HCT116 (cell line): ENCODE measurements around the gene IST1. TPM values are rescaled to one million over a fixed set of nuclear protein-coding genes. Genes with fewer than 3 reads are reported as not detected.

Experiments used
- ATAC-seq: fragments of 200-7000 bp; cut with Tn5 transposase; 2 replicates; pipeline ENCODE4 v1.9.1; 2020; ENCODE audit warnings: mild to moderate bottlenecking, moderate library complexity
- BruUV-seq: library from RNA; stranded (reverse); fragments of 400-500 nt; replicated peaks from 2 replicates; lab custom pipeline; 2021; lab: Mats Ljungman, UMichigan
- CTCF ChIA-PET: fragments of 300-600 bp; sonication (Branson Sonifier 250); formaldehyde crosslinking; loops from one replicate; lab custom pipeline; 2021; ENCODE audit warnings: antibody characterized with exemption; lab: Charles Lee
- POLR2A ChIA-PET: fragments of 300-600, 350-600 bp; sonication (Branson Sonifier 250); formaldehyde crosslinking; loops from one replicate; lab custom pipeline; 2021; ENCODE audit warnings: antibody characterized with exemption; lab: Charles Lee
- RAD21 ChIA-PET, 2 experiments: fragments of 300-600 bp; sonication (Branson Sonifier 250); formaldehyde crosslinking; loops; one replicate each; lab custom pipeline; 2023; ENCODE audit warnings: low total read pairs in 2 of 2; ENCODE audit not compliant: uncharacterized antibody in 2 of 2, unreplicated experiment in 2 of 2, low non-redundant PET in 1 of 2; lab: Charles Lee
- DNase-seq: peaks from one replicate; pipeline ENCODE4 v3.0.0-alpha.2; 2010; ENCODE audit warnings: low read depth, low spot score
- H2AFZ ChIP-seq: fragments of 200-600 bp; shearing (Covaris generic), sonication (generic); 2 replicates; pipeline ENCODE4 v1.6.1; 2017; ENCODE audit warnings: low read depth, mixed run types, mixed read lengths, antibody characterized with exemption, low read length; ENCODE audit not compliant: poor library complexity, severe bottlenecking
- H3K27ac ChIP-seq: 2 replicates; pipeline ENCODE4 v1.5.1; 2012; ENCODE audit warnings: low read depth, low read length
- H3K27me3 ChIP-seq: fragments of 200-600 bp; sonication (generic); 2 replicates; pipeline ENCODE4 v1.6.1; 2016; ENCODE audit warnings: mixed run types, low read length, mixed read lengths; ENCODE audit not compliant: insufficient read depth
- H3K36me3 ChIP-seq, 2 experiments: fragments of 200-500 bp in 1 of 2; fragments of 200-600 bp in 1 of 2; sonication (Bioruptor generic) in 1 of 2; sonication (generic) in 1 of 2; 2 replicates each; pipeline versions ENCODE4 v1.5.1 to v1.6.1; 2014 to 2016; ENCODE audit warnings: low read length in 2 of 2, inconsistent platforms in 1 of 2, mixed read lengths in 1 of 2, mixed run types in 1 of 2; ENCODE audit not compliant: insufficient read depth in 2 of 2, control insufficient read depth in 1 of 2
- H3K4me1 ChIP-seq, 2 experiments: fragments of 200-600 bp in 1 of 2; sonication (generic) in 1 of 2; 2 replicates each; pipeline versions ENCODE4 v1.5.1 to v1.6.1; 2012 to 2017; ENCODE audit warnings: low read length in 2 of 2, inconsistent platforms in 1 of 2, mild to moderate bottlenecking in 1 of 2, mixed read lengths in 1 of 2, mixed run types in 1 of 2, moderate library complexity in 1 of 2; ENCODE audit not compliant: insufficient read depth in 2 of 2, control insufficient read depth in 1 of 2
- H3K4me2 ChIP-seq: fragments of 200-600 bp; sonication (generic); 2 replicates; pipeline ENCODE4 v1.6.1; 2017; ENCODE audit warnings: mixed run types, low read length, mixed read lengths
- H3K4me3 ChIP-seq, 2 experiments: fragments of 200-600 bp in 1 of 2; sonication (generic) in 1 of 2; replicated peaks in 1 of 2; 2 replicates each; pipeline ENCODE4 v1.5.1; 2011 to 2016; ENCODE audit warnings: low read length in 2 of 2, control low read depth in 1 of 2, low read depth in 1 of 2, mild to moderate bottlenecking in 1 of 2, mixed read lengths in 1 of 2, mixed run types in 1 of 2
- H3K79me2 ChIP-seq: fragments of 200-600 bp; sonication (generic); 2 replicates; pipeline ENCODE4 v1.6.1; 2017; ENCODE audit warnings: mild to moderate bottlenecking, mixed run types, low read length, moderate library complexity, mixed read lengths; ENCODE audit not compliant: insufficient read depth
- H3K9ac ChIP-seq: fragments of 200-600 bp; sonication (generic); 2 replicates; pipeline ENCODE4 v1.6.1; 2016; ENCODE audit warnings: low read length, mixed read lengths
- H3K9me2 ChIP-seq: fragments of 200-600 bp; sonication (generic), shearing (Covaris generic); 2 replicates; pipeline ENCODE4 v1.6.1; 2017; ENCODE audit warnings: mixed run types, mild to moderate bottlenecking, moderate library complexity; ENCODE audit not compliant: insufficient read depth
- H3K9me3 ChIP-seq, 2 experiments: fragments of 200-500 bp in 1 of 2; fragments of 200-600 bp in 1 of 2; sonication (Bioruptor generic) in 1 of 2; sonication (generic) in 1 of 2; 2 replicates each; pipeline ENCODE4 v1.6.1; 2014 to 2017; ENCODE audit warnings: low read length in 2 of 2, mixed read lengths in 2 of 2, inconsistent platforms in 1 of 2, low read depth in 1 of 2, mild to moderate bottlenecking in 1 of 2, mixed run types in 1 of 2, moderate library complexity in 1 of 2; ENCODE audit not compliant: control insufficient read depth in 1 of 2, insufficient read depth in 1 of 2
- H4K20me1 ChIP-seq: fragments of 200-600 bp; sonication (generic), shearing (Covaris generic); 2 replicates; pipeline ENCODE4 v1.6.1; 2017; ENCODE audit warnings: mixed run types, mild to moderate bottlenecking, moderate library complexity; ENCODE audit not compliant: insufficient read depth
- ATF3 ChIP-seq: IDR thresholded peaks from 2 replicates; pipeline ENCODE4 v1.6.1; 2012
- EGR1 ChIP-seq: IDR thresholded peaks from 2 replicates; pipeline ENCODE4 v1.6.1; 2012; ENCODE audit warnings: low read depth
- EZH2 ChIP-seq: fragments of 200-600 bp; sonication (generic); IDR thresholded peaks from 2 replicates; pipeline ENCODE4 v1.6.1; 2017; ENCODE audit warnings: antibody characterized with exemption, mixed run types
- EZH2phosphoT487 ChIP-seq: fragments of 200-600 bp; IDR thresholded peaks from 2 replicates; pipeline ENCODE4 v1.6.1; 2018; ENCODE audit warnings: antibody characterized with exemption, borderline replicate concordance
- FOSL1 ChIP-seq: IDR thresholded peaks from 2 replicates; pipeline ENCODE4 v1.6.1; 2012; ENCODE audit warnings: low read depth
- JUND ChIP-seq: IDR thresholded peaks from 2 replicates; pipeline ENCODE4 v1.6.1; 2012
- MAX ChIP-seq: IDR thresholded peaks from 2 replicates; pipeline ENCODE4 v1.6.1; 2012
- POLR2AphosphoS5 ChIP-seq: IDR thresholded peaks from 2 replicates; pipeline ENCODE4 v1.6.1; 2011; ENCODE audit warnings: mild to moderate bottlenecking, low read depth, low read length, moderate library complexity
- SRF ChIP-seq: IDR thresholded peaks from 2 replicates; pipeline ENCODE4 v1.6.1; 2012; ENCODE audit warnings: low read depth
- ZBTB33 ChIP-seq: IDR thresholded peaks from 2 replicates; pipeline ENCODE4 v1.6.1; 2011; ENCODE audit warnings: mild to moderate bottlenecking, low read length, moderate library complexity; ENCODE audit not compliant: insufficient replicate concordance; ENCODE audit errors: extremely low read depth
- ZNF274 ChIP-seq: fragments of 200-500 bp; sonication (Bioruptor generic); IDR thresholded peaks from 2 replicates; pipeline ENCODE4 v1.6.1; 2014; ENCODE audit warnings: mild to moderate bottlenecking, low read depth, low read length, inconsistent platforms
- intact Hi-C: fragments of 100-400 bp; cut with micrococcal nuclease; formaldehyde crosslinking; loops from 2 replicates; pipeline ENCODE4 v1.10.0; 2022
- total RNA-seq: library from RNA; stranded (reverse); gene quantifications from one replicate; pipeline ENCODE4 v1.2.1, GENCODE V29; 2021; ENCODE audit not compliant: unreplicated experiment

Gene IST1
- total RNA-seq, 1 experiment from 2014 or later: 191 TPM

GRCh38 chr16:71854369-71854948, 40.9 kb upstream of the IST1 start:
- DNase-seq (no peak), ATAC-seq (no peak)
- Histone ChIP-seq H3K27me3 (no peaks in the 10 kb centered on the region), H2AFZ (no peak overlapping the region), H3K9me2 (no peaks in the 10 kb centered on the region), H4K20me1 (peaks cover 4% of the 10 kb centered on the region; the same call in 1 of the 2 replicates), H3K4me2 (no peak overlapping the region), H3K27ac (no peak overlapping the region), H3K4me3 (no peak overlapping the region), H3K4me1 (no peaks in the 10 kb centered on the region), H3K9ac (no peak overlapping the region), H3K9me3 (no peaks in the 10 kb centered on the region), H3K36me3 (peaks cover 7 to 12% of the 10 kb centered on the region in 2 experiments; a peak in 3 of 4 replicates), H3K79me2 (peaks cover 7% of the 10 kb centered on the region; the same call in 1 of the 2 replicates)
- ChIA-PET CTCF (no interaction called here), RAD21 (no interaction called here), POLR2A (no interaction called here)
- TF ChIP-seq MAX: no peak
- TF ChIP-seq EZH2: no peak
- no peak for TF ChIP-seq POLR2AphosphoS5
- no peak for TF ChIP-seq SRF
- no peak for TF ChIP-seq JUND
- no peak for TF ChIP-seq EZH2phosphoT487
- TF ChIP-seq ZNF274: no peak
- no peak for TF ChIP-seq ATF3
- no peak for TF ChIP-seq FOSL1
- TF ChIP-seq ZBTB33: no peak
- TF ChIP-seq EGR1: no peak
- BruUV-seq: no TSS peak
- intact Hi-C loops: no loop called here
